Measurements from ENCODE around the gene LCA5. TPM values are rescaled to one million over a fixed set of nuclear protein-coding genes. Genes with fewer than 3 reads are reported as not detected.

LCA5 gene
- total RNA-seq, 2 donors from 2014 or later, result 0.74 to 1.1 TPM

DNA sequence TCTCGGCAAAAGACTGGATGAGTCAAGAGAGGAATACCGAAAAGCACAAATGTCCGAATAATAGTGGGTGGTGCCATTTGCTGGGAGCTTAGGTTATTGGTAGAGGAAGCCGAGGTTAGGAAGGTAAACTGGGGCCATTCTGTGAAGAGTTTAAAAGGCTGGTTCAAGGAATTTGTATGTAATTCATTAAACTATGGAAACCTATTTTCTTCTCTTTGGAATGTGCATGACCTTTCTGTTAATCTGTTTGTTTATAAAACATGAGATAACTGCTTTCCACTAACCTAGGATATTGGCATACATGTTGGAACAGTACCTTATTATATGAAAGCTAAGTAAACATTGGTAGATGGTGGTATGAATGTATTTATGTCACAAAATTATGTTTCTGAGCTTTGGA, 71.8 kb downstream of the LCA5 start:
- H3K27me3 ChIP-seq, result no peaks in the 10 kb centered on the region
- H3K36me3 ChIP-seq, result no peaks in the 10 kb centered on the region
- H3K4me1 ChIP-seq, result no peaks in the 10 kb centered on the region
- intact Hi-C loops (cut with DNase I), result no loop called here
- H3K4me3 ChIP-seq, result no peak overlapping the region
- DNase-seq, result no peak
- H3K9ac ChIP-seq (ENCODE audit: low read depth in 2 of 2, low read length in 2 of 2), result no peak overlapping the region
- H3K27ac ChIP-seq, result no peak overlapping the region
- TF ChIP-seq, protein P1, sequence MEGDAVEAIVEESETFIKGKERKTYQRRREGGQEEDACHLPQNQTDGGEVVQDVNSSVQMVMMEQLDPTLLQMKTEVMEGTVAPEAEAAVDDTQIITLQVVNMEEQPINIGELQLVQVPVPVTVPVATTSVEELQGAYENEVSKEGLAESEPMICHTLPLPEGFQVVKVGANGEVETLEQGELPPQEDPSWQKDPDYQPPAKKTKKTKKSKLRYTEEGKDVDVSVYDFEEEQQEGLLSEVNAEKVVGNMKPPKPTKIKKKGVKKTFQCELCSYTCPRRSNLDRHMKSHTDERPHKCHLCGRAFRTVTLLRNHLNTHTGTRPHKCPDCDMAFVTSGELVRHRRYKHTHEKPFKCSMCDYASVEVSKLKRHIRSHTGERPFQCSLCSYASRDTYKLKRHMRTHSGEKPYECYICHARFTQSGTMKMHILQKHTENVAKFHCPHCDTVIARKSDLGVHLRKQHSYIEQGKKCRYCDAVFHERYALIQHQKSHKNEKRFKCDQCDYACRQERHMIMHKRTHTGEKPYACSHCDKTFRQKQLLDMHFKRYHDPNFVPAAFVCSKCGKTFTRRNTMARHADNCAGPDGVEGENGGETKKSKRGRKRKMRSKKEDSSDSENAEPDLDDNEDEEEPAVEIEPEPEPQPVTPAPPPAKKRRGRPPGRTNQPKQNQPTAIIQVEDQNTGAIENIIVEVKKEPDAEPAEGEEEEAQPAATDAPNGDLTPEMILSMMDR (IDR thresholded peaks at IDR 0.05), result no peak
- H3K9me3 ChIP-seq, result no peaks in the 10 kb centered on the region

DNA sequence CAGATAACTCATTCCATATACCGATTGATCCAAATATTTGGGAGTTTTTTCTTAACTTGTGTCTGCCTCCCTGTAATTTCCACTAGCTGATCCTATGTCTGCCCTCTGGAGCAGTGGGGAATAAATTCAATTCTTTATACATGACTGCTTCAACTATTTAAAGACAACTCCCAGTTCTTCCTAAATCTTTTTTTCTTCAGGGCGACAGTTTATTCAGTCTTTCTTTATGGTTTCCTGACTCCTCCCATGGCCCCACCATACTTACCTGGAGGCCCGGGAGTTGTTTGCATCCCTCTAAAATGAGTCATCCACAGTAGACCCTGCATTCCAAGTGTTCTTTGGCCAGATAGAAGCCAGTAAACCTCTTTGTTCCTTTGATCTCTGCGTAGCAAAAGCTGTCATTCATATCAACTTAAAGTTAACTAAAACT, 73.6 kb downstream of the LCA5 start:
- H3K9ac ChIP-seq (ENCODE audit: low read depth in 2 of 2, low read length in 2 of 2), result no peak overlapping the region
- no peak overlapping the region for H3K4me3 ChIP-seq
- TF ChIP-seq, protein P1 (IDR thresholded peaks at IDR 0.05), result no peak

DNA sequence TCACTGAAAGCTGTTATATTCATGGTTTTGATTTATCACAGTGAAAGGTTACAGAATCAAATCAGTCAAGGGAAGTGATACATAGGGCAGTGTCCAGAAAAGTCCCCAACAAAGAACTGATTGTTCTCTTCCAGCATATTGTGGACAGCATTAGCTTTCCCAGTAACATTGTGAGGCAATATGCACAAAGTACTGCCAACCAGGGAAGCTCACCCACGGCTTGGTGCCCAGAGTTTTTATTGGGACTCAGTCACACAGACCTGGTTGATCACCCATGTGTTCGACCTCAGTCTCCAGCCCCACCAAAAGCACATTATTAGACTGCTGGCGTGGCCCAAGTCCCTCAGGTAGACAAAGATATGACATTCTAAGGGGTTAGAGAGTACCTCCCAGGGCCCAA, 76.0 kb downstream of the LCA5 start:
- no peak overlapping the region for H3K9ac ChIP-seq (ENCODE audit: low read depth in 2 of 2, low read length in 2 of 2)
- no peaks in the 10 kb centered on the region for H3K4me1 ChIP-seq
- TF ChIP-seq, protein P1 (IDR thresholded peaks at IDR 0.05), result no peak
- no peaks in the 10 kb centered on the region for H3K9me3 ChIP-seq
- H3K36me3 ChIP-seq, result no peaks in the 10 kb centered on the region
- no peak for DNase-seq
- no peak overlapping the region for H3K4me3 ChIP-seq
- H3K27me3 ChIP-seq, result no peaks in the 10 kb centered on the region
- intact Hi-C loops (cut with DNase I), result no loop called here
- H3K27ac ChIP-seq, result no peak overlapping the region

More for the DNA sequence above, 73.6 kb downstream of the LCA5 start:
- peak; percentile 54 for DNase-seq
- H3K4me1 ChIP-seq, result no peaks in the 10 kb centered on the region
- no peaks in the 10 kb centered on the region for H3K27me3 ChIP-seq
- no peaks in the 10 kb centered on the region for H3K36me3 ChIP-seq
- intact Hi-C loops (cut with DNase I), result no loop called here
- no peak overlapping the region for H3K27ac ChIP-seq
- H3K9me3 ChIP-seq, result no peaks in the 10 kb centered on the region

DNA sequence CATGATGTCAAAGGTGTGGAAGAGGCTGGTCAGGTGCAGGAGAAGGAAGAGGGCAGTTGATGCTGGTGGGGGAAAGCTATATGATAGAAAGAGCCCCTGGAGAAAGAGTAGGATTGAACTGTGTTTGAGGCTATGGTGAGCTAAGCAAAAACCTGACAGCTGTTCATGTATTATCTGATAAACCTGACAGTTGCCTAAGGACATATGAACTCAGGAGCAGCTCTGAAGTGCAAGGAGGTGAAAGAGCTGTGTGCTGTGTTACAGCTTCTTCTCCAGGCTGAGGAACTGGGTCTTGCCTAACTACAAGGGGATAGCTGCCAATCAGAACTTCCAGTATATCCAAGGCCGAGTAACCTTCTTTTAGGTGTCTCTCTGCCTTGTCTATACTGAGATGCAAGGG, 81.8 kb downstream of the LCA5 start:
- intact Hi-C loops (cut with DNase I), result no loop called here
- Histone ChIP-seq H3K27ac (no peak overlapping the region), H3K9me3 (no peaks in the 10 kb centered on the region), H3K4me1 (no peaks in the 10 kb centered on the region), H3K36me3 (no peaks in the 10 kb centered on the region), H3K27me3 (no peaks in the 10 kb centered on the region), H3K9ac (ENCODE audit: low read depth in 2 of 2, low read length in 2 of 2) (no peak overlapping the region), H3K4me3 (no peak overlapping the region)
- DNase-seq, result no peak
- TF ChIP-seq, protein P1 (IDR thresholded peaks at IDR 0.05), result no peak

- Histone ChIP-seq H3K9ac (ENCODE audit: low read depth in 2 of 2, low read length in 2 of 2) (no peak overlapping the region), H3K4me3 (no peak overlapping the region), H3K9me3 (no peaks in the 10 kb centered on the region), H3K27me3 (no peaks in the 10 kb centered on the region), H3K27ac (no peak overlapping the region), H3K4me1 (no peaks in the 10 kb centered on the region), H3K36me3 (no peaks in the 10 kb centered on the region)
- TF ChIP-seq, protein P1 (IDR thresholded peaks at IDR 0.05), result no peak
- intact Hi-C loops (cut with DNase I), result no loop called here
- DNase-seq, result no peak
Observed at GRCh38 chr6:79453558-79454042, 83.6 kb downstream of the LCA5 start.

Measured in colonic mucosa (tissue), 4 donors.